Osteoblast (primary cell): Measurements from ENCODE around the gene RDH12. TPM values are rescaled to one million over a fixed set of nuclear protein-coding genes. Genes with fewer than 3 reads are reported as not detected.

Experiments used
- DNase-seq: peaks from one replicate; pipeline ENCODE4 v3.0.0; 2011; ENCODE audit warnings: low spot score, mixed read lengths; ENCODE audit not compliant: insufficient read length; ENCODE audit errors: missing footprints
- H2AFZ ChIP-seq: 2 replicates; pipeline ENCODE4 v1.6.0; 2011; ENCODE audit warnings: mild to moderate bottlenecking, low read length
- H3K27ac ChIP-seq: 2 replicates; pipeline ENCODE4 v1.5.1; 2011; ENCODE audit warnings: mild to moderate bottlenecking, low read depth, low read length, moderate library complexity
- H3K27me3 ChIP-seq: 2 replicates; pipeline ENCODE4 v1.6.0; 2012; ENCODE audit warnings: mild to moderate bottlenecking, control low read depth, inconsistent platforms, low read length, moderate library complexity; ENCODE audit not compliant: insufficient read depth
- H3K36me3 ChIP-seq: 2 replicates; pipeline ENCODE4 v1.5.1; 2011; ENCODE audit warnings: mild to moderate bottlenecking, low read length, control low read depth, moderate library complexity; ENCODE audit not compliant: insufficient read depth
- H3K4me1 ChIP-seq: 2 replicates; pipeline ENCODE4 v1.5.1; 2011; ENCODE audit warnings: mild to moderate bottlenecking, low read length, control low read depth, moderate library complexity; ENCODE audit not compliant: insufficient read depth
- H3K4me2 ChIP-seq: 2 replicates; pipeline ENCODE4 v1.6.0; 2011; ENCODE audit warnings: mild to moderate bottlenecking, low read length; ENCODE audit not compliant: insufficient read depth
- H3K4me3 ChIP-seq: fragments of 200-600 bp; sonication (generic); 3 replicates; pipeline ENCODE4 v1.5.1; 2012; ENCODE audit warnings: mild to moderate bottlenecking, low read length, inconsistent platforms; ENCODE audit not compliant: insufficient read depth
- H3K79me2 ChIP-seq: 2 replicates; pipeline ENCODE4 v1.6.0; 2012; ENCODE audit warnings: mild to moderate bottlenecking, low read length, control low read depth, inconsistent platforms; ENCODE audit not compliant: insufficient read depth
- H3K9me3 ChIP-seq: 2 replicates; pipeline ENCODE4 v1.5.1; 2011; ENCODE audit warnings: low read depth, low read length, control low read depth
- H4K20me1 ChIP-seq: 2 replicates; pipeline ENCODE4 v1.6.0; 2012; ENCODE audit warnings: mild to moderate bottlenecking, low read length, control low read depth; ENCODE audit not compliant: insufficient read depth
- CTCF ChIP-seq: IDR thresholded peaks from 2 replicates; pipeline ENCODE4 v1.5.1; 2011; ENCODE audit warnings: mild to moderate bottlenecking, low read depth, low read length, moderate library complexity; ENCODE audit errors: extremely low read depth
- total RNA-seq: library from RNA; depleted of rRNA; stranded (reverse); fragments of >200 nt; gene quantifications from 2 replicates; pipeline ENCODE4 v1.2.3, GENCODE V29; 2012

Gene RDH12
- total RNA-seq, 1 donor: not detected

- Histone ChIP-seq H3K79me2 (no peaks in the 10 kb centered on the region), H3K36me3 (peaks cover 43% of the 10 kb centered on the region), H2AFZ (no peak overlapping the region), H3K4me1 (no peaks in the 10 kb centered on the region), H3K4me2 (no peak overlapping the region), H3K27me3 (no peaks in the 10 kb centered on the region), H3K9me3 (no peaks in the 10 kb centered on the region), H3K27ac (no peak overlapping the region), H4K20me1 (no peaks in the 10 kb centered on the region), H3K4me3 (no peak overlapping the region)
- no peak for TF ChIP-seq CTCF
- DNase-seq: no peak
These were observed 54.8 kb downstream of the RDH12 start for GRCh38 chr14:67756496-67756895.

- no peak for TF ChIP-seq CTCF
- no peak overlapping the region for H2AFZ ChIP-seq
- no peaks in the 10 kb centered on the region for H3K79me2 ChIP-seq
- H4K20me1 ChIP-seq: no peaks in the 10 kb centered on the region
- H3K9me3 ChIP-seq: no peaks in the 10 kb centered on the region
- no peak overlapping the region for H3K4me2 ChIP-seq
- H3K4me3 ChIP-seq: no peak overlapping the region
- no peaks in the 10 kb centered on the region for H3K27me3 ChIP-seq
- no peak overlapping the region for H3K27ac ChIP-seq
- H3K4me1 ChIP-seq: no peaks in the 10 kb centered on the region
- H3K36me3 ChIP-seq: peaks cover 40% of the 10 kb centered on the region
- DNase-seq: no peak
These were observed 55.5 kb downstream of the RDH12 start for GRCh38 chr14:67757175-67757574.

DNA sequence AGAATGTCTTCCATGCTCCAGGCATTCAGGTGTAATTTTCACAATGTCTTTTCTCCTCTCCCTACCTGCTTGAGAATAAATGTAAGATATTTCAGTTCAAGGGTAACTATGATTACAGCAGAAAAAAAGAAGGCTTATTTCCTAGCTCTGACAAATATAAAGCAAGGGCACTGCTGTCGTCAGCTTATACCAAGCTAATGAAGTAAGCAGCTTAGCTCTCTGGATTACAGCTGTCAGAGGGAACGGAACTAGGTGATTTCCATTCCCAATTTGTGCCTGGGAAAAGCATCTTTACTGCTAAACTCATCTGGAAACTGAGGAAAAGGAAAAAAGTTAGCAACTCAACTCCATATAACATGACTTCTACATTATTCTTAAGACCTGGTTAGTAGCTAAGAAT is 58.2 kb downstream of the RDH12 start:
- DNase-seq: no peak
- H3K4me3 ChIP-seq: no peak overlapping the region
- H2AFZ ChIP-seq: no peak overlapping the region
- no peaks in the 10 kb centered on the region for H3K4me1 ChIP-seq
- H3K36me3 ChIP-seq: peaks cover 35% of the 10 kb centered on the region
- no peak overlapping the region for H3K27ac ChIP-seq
- H4K20me1 ChIP-seq: no peaks in the 10 kb centered on the region
- no peaks in the 10 kb centered on the region for H3K9me3 ChIP-seq
- H3K79me2 ChIP-seq: no peaks in the 10 kb centered on the region
- no peak for TF ChIP-seq CTCF
- no peak overlapping the region for H3K4me2 ChIP-seq
- no peaks in the 10 kb centered on the region for H3K27me3 ChIP-seq

DNA sequence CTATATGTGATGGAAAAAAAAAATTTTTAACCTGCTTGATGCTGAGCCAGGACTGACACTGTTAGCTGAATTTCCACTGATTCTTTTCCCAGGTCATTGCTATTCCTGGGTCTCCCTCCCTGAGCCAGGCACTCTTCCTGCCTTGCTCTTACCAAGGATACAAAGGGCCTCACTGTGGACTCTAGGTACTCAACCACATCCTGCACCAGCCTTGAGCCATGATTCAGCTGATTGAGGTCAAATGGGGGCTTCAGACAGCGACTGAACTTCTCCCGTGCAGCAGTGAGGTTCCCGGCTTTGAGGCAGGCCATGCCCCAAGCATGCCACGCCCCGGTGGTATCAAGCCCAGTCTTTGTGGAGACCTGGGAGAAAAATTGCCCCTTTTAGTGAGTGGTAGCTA is 60.4 kb downstream of the RDH12 start:
- Histone ChIP-seq H3K79me2 (no peaks in the 10 kb centered on the region), H3K27ac (no peak overlapping the region), H3K4me3 (no peak overlapping the region)

More for the DNA sequence above, 60.4 kb downstream of the RDH12 start:
- Histone ChIP-seq H3K9me3 (no peaks in the 10 kb centered on the region), H3K36me3 (peaks cover 49% of the 10 kb centered on the region), H4K20me1 (no peaks in the 10 kb centered on the region), H3K4me1 (no peaks in the 10 kb centered on the region), H3K27me3 (no peaks in the 10 kb centered on the region), H3K4me2 (no peak overlapping the region), H2AFZ (no peak overlapping the region)
- no peak for TF ChIP-seq CTCF
- DNase-seq: no peak
